HUES64 (cell line): ENCODE results near the gene RSPH3.
"Not testable (repeated sequence)": the region's sequence is repeated elsewhere in the genome, so short reads cannot be mapped to it uniquely, and the experiment has no call there.

Source experiments
- H3K27ac ChIP-seq: 2 replicates; pipeline ENCODE4 v1.7.0; 2013; ENCODE audit warnings: low read depth, low read length, inconsistent platforms
- H3K27me3 ChIP-seq: 2 replicates; pipeline ENCODE4 v1.6.1; 2013; ENCODE audit warnings: mild to moderate bottlenecking, low read length; ENCODE audit not compliant: insufficient read depth
- H3K36me3 ChIP-seq: 2 replicates; pipeline ENCODE4 v1.6.1; 2013; ENCODE audit warnings: mild to moderate bottlenecking, low read length; ENCODE audit not compliant: insufficient read depth
- H3K4me1 ChIP-seq: 2 replicates; pipeline ENCODE4 v1.6.1; 2013; ENCODE audit warnings: mild to moderate bottlenecking, low read length, moderate library complexity; ENCODE audit not compliant: insufficient read depth
- H3K4me3 ChIP-seq: 2 replicates; pipeline ENCODE4 v1.5.1; 2013; ENCODE audit warnings: mild to moderate bottlenecking, low read length, moderate library complexity
- H3K9ac ChIP-seq: 2 replicates; pipeline ENCODE4 v1.6.1; 2013; ENCODE audit warnings: mild to moderate bottlenecking, low read depth, low read length
- H3K9me3 ChIP-seq: 2 replicates; pipeline ENCODE4 v1.6.1; 2013; ENCODE audit warnings: low read depth, low read length; ENCODE audit not compliant: insufficient read depth
- WGBS: fragments of 150-250, 120-280 bp; methylation state at CpG from one replicate; pipeline ENCODE4 v1.1.7; 2013; ENCODE audit warnings: missing lambda C conversion rate; 5-methylcytosine and 5-hydroxymethylcytosine counted together

RSPH3 gene

DNA sequence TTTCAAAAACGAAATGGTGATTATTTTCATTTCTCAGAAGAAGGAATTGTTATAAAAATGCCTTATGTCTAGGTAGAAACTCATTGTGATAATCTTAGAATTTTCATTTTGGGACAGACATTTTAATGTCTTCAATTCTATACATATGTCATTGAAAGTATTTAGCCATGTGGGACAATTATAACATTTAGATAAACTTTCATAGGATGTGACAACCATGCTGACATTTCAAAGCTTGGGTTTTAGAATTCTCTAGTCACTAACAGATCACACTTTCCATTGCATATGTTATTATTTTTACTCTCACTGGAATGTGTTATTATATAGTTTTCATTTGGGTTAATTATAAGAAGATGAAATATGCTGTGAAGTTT is 39.9 kb upstream of the RSPH3 start:
- Histone ChIP-seq H3K27ac (no peak overlapping the region), H3K9ac (no peak overlapping the region), H3K36me3 (no peaks in the 10 kb centered on the region), H3K9me3 (no peaks in the 10 kb centered on the region), H3K4me1 (peaks cover 2% of the 10 kb centered on the region; the same call in 1 of the 2 replicates), H3K4me3 (no peak overlapping the region), H3K27me3 (no peaks in the 10 kb centered on the region)
- no CpG with 5 or more reads among the region's 1 CpG for WGBS

DNA sequence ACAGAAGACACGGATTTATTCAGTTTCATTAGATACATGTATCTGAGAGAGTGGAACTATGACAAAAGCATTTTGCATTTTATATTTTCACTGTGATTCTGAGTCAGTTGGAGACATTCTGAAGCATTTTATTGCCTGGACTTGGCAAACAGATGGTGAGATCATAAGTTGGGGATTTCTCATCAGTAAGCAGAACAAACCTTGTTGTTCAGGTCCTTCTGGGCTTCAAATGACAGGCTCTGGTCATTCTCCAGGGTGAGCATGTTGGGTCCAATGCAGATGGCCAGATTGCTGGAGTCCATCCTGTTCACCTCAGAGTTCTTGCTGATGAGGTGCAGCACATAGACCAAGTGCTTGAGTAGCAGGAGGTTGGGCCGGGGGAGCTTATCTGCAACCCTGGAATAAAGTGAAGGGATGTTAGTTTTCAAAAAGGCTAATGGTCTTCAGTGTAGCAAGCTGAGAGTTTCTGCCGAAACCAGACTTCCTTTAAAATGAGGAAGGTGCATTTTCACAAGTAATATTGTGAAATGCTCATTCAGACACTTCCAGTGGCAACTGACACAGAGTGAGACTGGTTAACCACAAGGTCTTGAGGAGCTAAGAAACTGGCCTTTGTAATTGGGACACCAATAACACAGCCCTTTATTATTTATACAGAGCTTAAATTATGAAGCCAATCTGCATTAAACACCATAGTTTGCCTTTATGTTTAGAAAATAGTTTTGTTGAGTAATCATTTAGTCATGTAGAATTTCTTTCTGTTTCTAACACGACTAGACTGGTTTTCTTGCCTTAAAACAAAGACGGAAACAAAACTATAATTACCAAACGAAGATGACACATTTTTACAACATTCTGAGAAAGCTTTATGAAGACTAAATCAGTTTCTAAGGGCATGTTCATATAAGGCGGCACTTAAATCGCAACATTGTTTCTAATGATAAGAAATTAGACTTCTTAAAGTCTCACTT is 39.2 kb upstream of the RSPH3 start:
- 97% methylated on average over 8 of the region's 8 CpGs for whole genome bisulfite sequencing
- Histone ChIP-seq H3K4me1 (0 out of 2 replicates have a peak, but pooled peaks cover 2% of the 10 kb centered on the region), H3K27me3 (no peaks in the 10 kb centered on the region), H3K27ac (no peak overlapping the region), H3K36me3 (no peaks in the 10 kb centered on the region), H3K9me3 (no peaks in the 10 kb centered on the region), H3K4me3 (no peak overlapping the region), H3K9ac (no peak overlapping the region)

DNA sequence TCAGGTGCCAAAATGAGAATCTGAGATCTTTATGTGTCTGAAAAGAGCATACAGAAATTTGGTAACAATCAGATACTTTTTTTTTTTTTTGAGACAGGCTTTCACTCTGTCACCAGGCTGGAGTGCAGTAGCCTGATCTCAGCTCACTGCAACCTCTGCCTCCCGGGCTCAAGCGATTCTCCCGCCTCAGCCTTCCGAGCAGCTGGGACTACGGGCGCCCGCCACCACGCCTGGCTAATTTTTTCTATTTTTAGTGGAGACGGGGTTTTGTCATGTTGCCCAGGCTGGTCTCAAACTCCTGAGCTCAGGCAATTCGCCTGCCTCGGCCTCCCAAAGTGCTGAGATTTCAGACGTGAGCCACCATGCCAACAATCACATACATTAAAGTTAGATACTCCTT is 38.3 kb upstream of the RSPH3 start:
- H3K4me1 ChIP-seq, H3K27ac ChIP-seq, H3K36me3 ChIP-seq, H3K9me3 ChIP-seq, H3K4me3 ChIP-seq, H3K9ac ChIP-seq, H3K27me3 ChIP-seq: not testable (repeated sequence)
- 92% methylated on average over 11 of the region's 12 CpGs for WGBS

DNA sequence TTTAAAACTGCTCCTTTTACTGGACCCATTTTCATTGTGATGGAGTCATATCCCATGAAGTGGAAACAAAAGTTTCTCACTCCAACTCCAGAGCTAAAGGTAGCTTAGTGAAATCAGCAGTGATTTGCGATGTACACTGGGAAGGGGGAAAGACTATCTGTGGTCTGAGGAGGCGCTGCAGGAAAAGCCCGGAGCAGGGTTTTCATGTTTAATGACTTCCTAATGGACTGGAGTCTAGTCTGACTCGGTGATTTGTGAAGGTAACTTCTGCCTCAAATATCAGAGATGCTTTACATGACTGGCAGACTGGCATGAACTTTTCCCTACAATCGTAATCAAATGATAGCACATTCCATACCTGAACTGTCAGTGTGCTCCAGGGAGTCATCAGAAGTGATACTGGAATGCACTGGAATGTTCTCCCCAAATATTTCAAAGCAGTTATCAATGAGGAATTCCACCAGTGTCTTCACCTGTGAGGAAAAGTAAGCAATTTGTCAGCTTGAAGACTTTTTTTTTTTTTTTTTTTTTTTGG is 37.8 kb upstream of the RSPH3 start:
- Histone ChIP-seq H3K36me3 (no peaks in the 10 kb centered on the region), H3K4me1 (0 out of 2 replicates have a peak, but pooled peaks cover 2% of the 10 kb centered on the region), H3K27me3 (no peaks in the 10 kb centered on the region), H3K9me3 (no peaks in the 10 kb centered on the region), H3K4me3 (no peak overlapping the region), H3K9ac (no peak overlapping the region), H3K27ac (no peak overlapping the region)
- WGBS, result 87% methylated on average over 5 of the region's 5 CpGs

DNA sequence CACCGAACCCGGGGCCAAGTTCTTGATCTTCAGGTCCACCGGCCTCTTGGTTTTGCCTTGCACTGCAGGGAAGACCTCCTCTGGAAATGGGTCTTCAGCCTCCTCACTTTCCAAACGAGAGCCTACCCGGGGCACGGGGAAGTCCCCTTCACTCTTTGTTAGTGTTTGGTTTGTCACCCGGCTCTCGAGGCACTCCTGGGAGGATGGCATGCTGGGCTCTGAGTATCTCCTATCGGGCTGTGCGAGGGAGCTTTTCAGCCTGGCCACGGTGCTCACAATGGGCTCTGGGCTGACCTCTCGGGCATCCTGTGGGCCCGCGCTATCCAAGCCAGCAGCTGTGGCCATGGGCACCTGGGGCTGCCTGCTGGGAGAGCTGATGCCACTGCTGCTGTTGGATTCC is 36.7 kb upstream of the RSPH3 start:
- H3K36me3 ChIP-seq, result no peaks in the 10 kb centered on the region
- WGBS, result 92% methylated on average over 14 of the region's 14 CpGs
- H3K27ac ChIP-seq, result no peak overlapping the region
- H3K9me3 ChIP-seq, result no peaks in the 10 kb centered on the region
- H3K27me3 ChIP-seq, result no peaks in the 10 kb centered on the region
- no peak overlapping the region for H3K4me3 ChIP-seq
- H3K4me1 ChIP-seq, result no peaks in the 10 kb centered on the region
- no peak overlapping the region for H3K9ac ChIP-seq

DNA sequence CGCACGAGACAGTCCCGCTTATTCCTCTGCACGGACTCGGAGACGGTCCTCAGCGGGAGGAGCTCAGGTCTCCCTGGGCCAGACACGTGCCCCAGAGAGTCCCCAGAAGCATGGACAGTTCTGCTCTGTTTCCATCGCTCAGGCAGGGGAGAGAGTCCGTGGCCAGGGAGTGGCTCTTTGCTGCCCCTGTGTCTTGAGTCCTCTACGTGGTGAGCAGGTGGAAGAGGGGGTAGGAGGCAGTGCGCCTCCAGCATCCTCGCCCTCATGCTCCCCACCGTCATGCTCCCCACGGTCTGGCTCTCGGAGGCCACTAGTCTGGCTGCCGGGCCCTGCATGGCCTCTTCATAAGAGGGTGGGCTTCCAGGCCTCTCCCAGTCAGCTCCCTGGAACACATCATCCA is 35.9 kb upstream of the RSPH3 start:
- 92% methylated on average over 17 of the region's 17 CpGs for WGBS
- Histone ChIP-seq H3K4me3 (no peak overlapping the region), H3K9me3 (no peaks in the 10 kb centered on the region), H3K27me3 (no peaks in the 10 kb centered on the region), H3K9ac (no peak overlapping the region), H3K36me3 (no peaks in the 10 kb centered on the region), H3K4me1 (no peaks in the 10 kb centered on the region), H3K27ac (no peak overlapping the region)

DNA sequence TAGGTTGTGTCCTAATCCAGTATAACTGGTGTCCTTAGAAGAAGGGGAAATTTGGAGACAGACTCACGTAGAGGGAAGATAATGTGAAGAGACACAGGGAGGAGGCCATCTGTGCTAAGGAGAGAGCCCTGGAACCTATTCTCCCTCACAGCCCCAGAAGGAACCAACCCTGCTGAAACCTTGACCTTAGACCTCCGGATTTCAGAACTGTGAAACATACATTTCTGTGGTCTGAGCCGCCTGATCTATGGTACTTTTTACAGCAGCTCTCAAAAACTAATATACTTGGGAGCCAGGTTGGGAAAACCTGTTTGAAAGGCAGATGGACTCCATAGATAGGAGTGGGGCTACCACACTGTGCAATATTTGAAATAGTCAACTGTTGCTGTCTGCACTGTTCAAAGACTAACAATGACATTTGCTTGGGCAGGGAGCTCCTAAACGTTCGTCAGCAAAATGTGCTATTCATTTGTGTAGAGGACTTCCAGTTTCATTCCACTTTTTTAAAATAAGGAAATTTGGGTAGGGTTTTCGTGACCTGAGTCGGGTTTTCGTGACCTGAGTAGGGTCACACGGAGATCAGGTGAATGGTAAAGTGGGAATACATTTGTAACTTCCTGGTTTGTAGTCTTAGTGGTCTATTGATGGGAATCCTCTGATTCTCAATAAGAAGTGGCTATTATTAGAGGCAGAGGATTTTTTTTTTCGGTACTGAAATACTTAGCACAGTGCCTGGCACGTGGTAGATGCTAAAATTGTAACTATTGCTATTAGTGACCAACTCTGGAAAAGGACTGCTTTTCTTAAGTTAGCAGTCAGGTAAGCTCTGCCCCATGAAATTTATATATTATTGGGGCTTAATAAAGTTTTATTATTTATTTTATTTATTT is 33.4 kb upstream of the RSPH3 start:
- Histone ChIP-seq H3K9ac (no peak overlapping the region), H3K9me3 (no peaks in the 10 kb centered on the region), H3K36me3 (no peaks in the 10 kb centered on the region), H3K4me3 (no peak overlapping the region), H3K27me3 (no peaks in the 10 kb centered on the region), H3K27ac (no peak overlapping the region), H3K4me1 (no peaks in the 10 kb centered on the region)
- WGBS, result 95% methylated on average over 11 of the region's 11 CpGs

DNA sequence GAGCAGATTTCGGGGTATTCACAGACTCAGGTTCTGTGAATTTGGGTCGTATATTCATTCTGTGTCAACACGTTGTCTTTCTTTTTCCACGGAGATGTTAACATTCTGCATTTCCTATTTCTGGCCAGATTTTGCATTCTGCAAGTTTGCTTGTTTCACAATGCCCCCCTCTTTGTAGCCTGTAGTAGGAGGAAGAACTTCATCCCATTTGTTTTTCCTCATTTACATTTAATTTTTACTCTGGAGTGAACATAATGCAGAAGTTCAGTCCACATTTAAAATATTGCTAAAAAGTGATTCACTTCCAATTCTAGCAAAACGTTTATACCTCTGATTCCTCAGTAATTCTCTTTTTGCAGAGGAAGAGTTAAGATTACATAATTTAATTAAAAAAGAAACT is 31.8 kb upstream of the RSPH3 start:
- no peaks in the 10 kb centered on the region for H3K4me1 ChIP-seq
- H3K27me3 ChIP-seq, result no peaks in the 10 kb centered on the region
- no peaks in the 10 kb centered on the region for H3K9me3 ChIP-seq
- WGBS, result 89% methylated on average over 5 of the region's 5 CpGs
- no peaks in the 10 kb centered on the region for H3K36me3 ChIP-seq
- no peak overlapping the region for H3K9ac ChIP-seq
- H3K4me3 ChIP-seq, result no peak overlapping the region
- no peak overlapping the region for H3K27ac ChIP-seq

DNA sequence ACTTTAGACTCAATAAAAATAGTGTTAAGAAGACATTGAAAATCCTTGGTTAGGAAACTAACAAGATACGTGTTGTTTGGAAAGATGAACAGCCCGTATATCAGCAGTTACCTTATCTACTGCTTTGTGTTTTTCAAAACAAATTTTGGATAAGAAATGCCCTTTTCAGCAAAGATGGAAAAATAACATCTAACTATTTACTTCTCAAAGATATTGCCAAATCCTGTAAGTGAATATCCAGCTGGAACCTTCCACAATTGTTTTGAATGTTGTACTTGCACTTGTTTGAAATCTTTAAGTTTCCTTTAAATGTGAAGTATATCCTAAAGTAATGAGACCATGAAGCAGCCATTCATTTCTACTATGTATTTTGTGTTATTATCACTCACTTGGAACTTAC is 30.2 kb upstream of the RSPH3 start:
- no peak overlapping the region for H3K9ac ChIP-seq
- WGBS, result 97% methylated on average over 2 of the region's 2 CpGs
- H3K27ac ChIP-seq, result no peak overlapping the region
- no peaks in the 10 kb centered on the region for H3K4me1 ChIP-seq
- H3K36me3 ChIP-seq, result no peaks in the 10 kb centered on the region
- H3K4me3 ChIP-seq, result no peak overlapping the region
- no peaks in the 10 kb centered on the region for H3K27me3 ChIP-seq
- H3K9me3 ChIP-seq, result no peaks in the 10 kb centered on the region

DNA sequence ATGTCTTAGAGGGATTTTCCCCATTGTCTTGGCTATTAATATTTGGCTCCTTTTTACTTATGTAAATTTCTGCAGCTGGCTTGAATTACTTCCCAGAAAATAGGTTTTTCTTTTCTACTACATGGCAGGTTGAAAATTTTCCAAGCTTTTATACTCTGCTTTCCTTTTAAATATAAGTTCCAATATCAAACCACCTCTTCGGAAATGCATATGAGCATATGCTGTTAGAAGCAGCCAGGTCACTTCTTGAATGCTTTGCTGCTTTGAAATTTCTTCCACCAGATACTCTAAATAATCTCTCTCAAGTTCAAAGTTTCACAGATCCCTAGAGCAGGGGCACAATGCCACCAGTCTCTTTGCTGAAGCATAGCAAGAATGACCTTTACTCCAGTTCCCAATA is 25.2 kb upstream of the RSPH3 start:
- H3K4me3 ChIP-seq, H3K36me3 ChIP-seq, H3K9ac ChIP-seq, H3K4me1 ChIP-seq, H3K9me3 ChIP-seq, H3K27ac ChIP-seq, H3K27me3 ChIP-seq: not testable (repeated sequence)
- 93% methylated on average over 1 of the region's 1 CpG for WGBS

DNA sequence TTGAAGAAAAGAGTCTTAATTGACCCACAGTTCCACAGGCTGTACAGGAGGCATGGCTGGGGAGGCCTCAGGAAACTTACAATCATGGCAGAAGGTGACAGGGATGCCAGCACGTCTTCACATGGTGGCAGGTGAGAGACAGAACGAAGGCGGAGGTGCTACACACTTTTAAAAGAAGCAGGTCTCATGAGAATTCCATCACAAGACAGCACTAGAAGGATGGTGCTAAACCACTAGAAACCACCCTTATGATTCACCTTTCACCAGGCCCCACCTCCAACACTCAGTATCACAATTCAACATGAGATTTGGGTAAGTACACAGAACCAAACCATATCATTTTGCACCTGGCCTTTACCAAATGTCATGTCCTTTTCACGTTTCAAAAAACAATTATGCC is 23.9 kb upstream of the RSPH3 start:
- H3K4me3 ChIP-seq, result no peak overlapping the region
- 0 out of 2 replicates have a peak, but pooled peaks cover 9% of the 10 kb centered on the region for H3K9me3 ChIP-seq
- H3K9ac ChIP-seq, result no peak overlapping the region
- WGBS, result 92% methylated on average over 4 of the region's 4 CpGs
- H3K36me3 ChIP-seq, result no peaks in the 10 kb centered on the region
- H3K27ac ChIP-seq, result no peak overlapping the region
- no peaks in the 10 kb centered on the region for H3K4me1 ChIP-seq
- no peaks in the 10 kb centered on the region for H3K27me3 ChIP-seq
